Activated naive CD8-positive, alpha-beta T cell treated with anti-CD3 and anti-CD28 coated beads, Interleukin-2, amount 50 U/mL, for 16 hours (primary cell): ENCODE data around the gene HCFC2.
"Not testable (repeated sequence)": the region's sequence is repeated elsewhere in the genome, so short reads cannot be mapped to it uniquely, and the experiment has no call there.

Source experiments
- DNase-seq: peaks from one replicate; pipeline ENCODE4 v3.0.0-alpha.2; 2020; ENCODE audit warnings: low read depth, low spot score

Gene HCFC2

DNA sequence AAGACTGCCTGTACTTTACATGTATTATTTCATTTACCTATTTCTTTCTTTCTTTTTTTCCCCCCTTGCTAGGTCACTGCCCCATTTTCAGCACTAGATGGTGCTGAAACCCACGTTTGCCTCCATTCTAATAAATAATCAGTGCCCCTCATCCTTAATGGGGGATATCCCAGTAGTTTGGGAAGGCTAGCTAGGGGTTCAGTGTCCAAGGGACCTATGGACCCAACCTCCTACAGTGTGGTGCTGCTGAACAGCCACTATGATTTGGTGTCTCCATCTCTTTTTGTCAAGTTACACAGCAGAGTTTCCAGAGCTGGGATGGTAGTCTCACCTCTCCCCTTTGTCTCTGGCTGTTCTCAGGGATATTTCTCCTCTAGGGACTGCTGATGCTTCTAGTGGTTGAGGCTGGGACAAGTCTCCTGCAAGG, 6.5 kb upstream of the HCFC2 start:
- no peak for DNase-seq

DNA sequence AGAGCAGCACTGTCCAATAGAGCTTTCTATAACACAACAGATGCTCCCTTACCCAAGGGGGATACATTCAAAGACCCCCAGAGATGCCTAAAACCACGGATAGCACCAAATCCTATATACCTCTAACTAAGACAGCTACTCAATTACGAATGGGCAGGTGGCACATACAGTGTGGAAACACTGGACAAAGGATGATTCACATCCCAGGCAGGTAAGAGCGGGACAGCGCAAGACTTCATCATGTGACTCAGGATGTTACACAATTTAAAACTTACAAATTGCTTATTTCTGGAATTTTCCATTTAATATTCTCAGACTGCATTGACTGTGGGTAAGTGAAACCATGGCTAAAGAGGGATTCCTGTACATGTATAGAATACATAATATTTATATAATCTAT, 5.5 kb upstream of the HCFC2 start:
- DNase-seq: no peak

DNA sequence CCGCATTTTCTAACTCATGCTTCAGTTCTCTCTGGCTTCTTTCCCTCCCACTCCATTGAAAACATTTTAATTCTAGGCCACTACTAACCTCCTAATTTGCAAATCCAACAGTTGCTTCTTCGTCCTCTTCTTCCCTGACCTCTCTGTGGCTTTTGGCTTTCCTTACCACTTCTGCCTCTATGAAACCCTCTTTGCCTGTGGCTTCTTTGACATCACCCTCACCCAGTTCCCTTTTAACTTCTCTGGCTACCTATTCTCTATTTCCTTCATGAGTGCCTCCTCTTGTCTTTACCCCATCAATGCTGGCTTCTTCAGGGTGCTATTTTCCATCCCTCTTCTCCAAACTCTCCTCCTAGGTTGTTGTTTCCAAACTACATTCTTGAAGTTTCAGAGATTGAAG, 4.4 kb upstream of the HCFC2 start:
- DNase-seq: no peak

DNA sequence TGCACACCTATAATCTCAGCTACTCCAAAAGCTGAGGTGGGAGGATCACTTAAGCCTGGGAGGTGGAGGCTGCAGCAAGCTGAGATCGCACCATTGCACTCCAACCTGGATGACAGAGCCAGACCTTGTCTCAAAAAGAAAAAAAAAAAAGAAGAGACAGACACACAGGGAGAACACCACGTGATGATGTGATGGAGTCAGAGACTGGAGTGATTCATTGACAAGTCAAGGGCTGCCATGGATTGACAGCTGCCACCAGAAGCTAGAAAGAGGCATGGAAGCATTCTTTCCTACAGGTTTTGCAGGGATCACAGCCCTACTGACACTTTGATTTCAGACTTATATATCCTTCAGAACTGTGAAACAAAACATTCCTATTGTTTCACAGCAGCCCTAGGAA, 3.5 kb upstream of the HCFC2 start:
- DNase-seq: no peak

DNA sequence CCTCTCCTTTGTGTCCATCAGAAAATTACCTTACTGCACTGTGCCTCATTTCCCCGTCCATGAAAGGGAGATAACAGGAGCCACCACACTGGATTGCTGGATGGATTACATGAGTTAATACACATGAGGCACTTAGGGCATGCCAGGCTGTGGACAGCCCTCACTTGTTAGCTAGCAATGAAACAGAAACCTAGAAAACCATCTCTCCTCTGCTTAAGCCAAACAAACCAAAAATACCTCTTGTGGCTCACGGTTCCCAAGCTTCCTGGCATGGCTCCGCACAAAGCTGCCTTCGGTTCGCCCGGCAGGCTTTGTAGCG, 660 bp upstream of the HCFC2 start:
- no peak for DNase-seq

DNA sequence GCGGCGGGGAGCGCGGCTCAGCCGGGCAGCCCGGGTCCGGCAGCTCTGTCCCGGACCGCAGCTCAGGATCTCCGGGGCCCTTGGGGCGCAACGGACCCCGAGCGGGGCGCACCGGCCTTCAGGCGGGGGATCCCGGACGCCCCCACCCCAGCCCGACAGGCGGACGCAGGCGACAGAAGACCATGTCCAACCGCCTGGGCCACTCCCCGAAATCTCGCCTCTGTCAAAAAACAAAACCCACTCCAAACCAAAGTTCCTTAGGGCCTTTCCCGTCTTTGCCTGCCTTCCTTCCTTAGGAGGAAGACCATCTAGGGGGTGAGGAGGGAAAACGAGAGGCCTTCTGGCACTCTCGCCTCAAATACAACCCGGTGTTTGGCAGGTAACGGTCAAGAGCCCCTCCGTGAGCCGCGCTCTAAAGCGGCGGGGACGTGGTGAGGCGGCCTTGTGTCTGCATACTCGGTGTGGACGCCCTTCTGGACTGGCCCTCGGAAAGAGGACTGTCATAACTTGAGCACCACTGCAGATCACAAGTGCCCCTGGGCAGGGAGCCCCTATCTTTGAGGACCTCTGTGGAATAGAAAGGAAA, 604 bp downstream of the HCFC2 start:
- DNase-seq: no peak

DNA sequence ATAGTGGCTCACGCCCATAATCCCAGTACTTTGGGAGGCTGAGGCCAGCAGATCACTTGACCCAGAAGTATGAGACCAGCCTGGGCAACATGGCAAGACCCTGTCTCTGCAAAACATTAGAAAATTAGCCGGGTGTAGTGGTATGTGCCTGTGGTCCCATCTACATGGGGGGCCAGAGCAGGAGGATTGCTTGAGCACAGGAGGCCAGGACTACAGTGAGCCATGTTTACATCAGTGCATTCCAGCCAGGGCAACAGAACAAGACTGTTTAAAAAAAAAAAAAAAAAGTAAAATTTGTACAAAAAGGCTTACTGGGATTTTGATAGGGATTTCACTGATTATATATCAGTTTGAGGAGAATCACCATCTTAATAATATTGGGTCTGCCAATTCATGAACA, 7.8 kb downstream of the HCFC2 start:
- no peak for DNase-seq

DNA sequence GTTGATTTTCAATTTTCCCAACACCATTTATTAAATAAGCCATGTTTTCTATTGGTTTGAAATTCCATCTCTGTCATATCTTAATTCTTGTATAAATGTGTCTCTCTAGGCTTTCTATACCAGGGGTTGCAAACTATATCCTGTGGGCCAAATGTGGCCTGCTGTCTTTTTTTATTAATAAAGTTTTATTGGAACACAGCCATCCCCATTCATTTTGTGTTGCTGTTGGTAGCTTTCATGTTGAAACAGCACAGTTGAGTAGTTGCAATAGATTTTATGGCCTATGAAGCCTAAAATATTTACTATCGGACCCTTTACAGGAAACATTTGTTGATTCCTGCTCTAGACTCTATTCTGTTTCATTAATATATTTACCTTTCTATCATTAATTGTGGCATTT, 9.4 kb downstream of the HCFC2 start:
- DNase-seq: no peak

DNA sequence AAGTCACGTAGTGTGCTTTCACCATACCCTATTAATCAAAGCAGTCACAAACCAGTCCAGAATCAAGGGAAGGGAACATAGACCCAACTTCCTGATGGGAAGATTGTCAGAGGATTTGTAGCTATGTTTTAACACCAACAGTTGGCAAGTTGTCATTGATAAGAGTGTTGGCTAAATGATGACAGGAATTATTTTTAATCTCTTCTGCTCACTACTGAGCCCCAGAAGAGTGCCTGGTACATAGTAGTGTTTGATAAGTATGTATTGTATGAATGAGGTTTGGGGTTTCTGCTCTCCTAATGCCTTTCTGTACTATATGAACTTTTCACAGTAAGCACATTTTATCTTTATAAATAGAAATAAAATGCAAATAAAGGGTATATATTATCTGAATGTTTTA, 14.7 kb downstream of the HCFC2 start:
- no peak for DNase-seq

DNA sequence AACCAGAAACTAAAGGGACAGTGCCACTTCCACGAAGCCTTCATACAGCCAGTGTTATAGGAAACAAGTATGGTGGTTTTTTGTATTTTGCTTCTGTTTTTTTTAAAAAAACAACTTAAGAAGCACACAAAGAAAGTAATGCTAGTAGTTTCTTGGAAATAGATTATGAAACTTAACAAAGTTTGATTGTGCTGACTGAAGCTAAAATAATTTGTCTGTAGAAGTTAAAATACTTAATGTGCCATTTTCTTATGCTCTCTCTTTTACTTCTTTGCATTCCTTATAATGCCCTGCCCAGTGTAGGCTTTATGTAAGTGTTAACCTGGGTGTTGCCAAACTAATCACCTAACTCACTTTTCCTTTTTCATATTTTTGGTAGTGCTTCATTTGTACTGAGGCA, 16.4 kb downstream of the HCFC2 start:
- no peak for DNase-seq

DNA sequence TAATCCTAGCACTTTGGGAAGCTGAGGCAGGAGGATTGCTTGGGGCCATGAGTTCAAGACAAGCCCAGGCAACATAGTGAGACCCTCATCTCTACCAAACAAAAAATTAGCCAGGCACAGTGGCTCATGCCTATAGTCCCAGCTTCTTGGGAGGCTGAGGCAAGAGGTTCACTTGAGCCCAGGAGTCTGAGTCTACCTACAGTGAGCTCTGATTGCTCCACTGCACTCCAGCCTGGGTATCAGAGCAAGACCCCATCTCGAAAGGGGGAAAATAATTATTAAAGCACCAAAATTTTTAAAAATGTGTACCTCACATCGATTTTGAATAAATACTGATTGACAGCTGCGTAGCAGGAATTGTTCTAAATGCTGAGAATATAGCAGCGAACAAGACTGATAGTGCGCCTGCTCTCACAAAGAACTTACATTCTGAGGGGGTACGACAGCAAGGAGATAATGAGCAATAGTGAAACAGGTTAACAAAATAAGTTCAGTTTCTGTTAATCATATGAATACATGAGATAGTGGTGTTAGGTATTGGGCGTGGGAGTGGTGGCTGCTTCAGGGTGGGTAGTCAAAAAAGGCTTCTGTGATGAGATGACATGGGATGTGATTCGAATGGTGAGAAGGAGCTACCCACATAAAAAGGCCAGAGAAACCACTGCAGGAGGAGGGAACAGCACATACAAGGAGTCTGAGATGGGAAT, 19.6 kb downstream of the HCFC2 start:
- no peak for DNase-seq

DNA sequence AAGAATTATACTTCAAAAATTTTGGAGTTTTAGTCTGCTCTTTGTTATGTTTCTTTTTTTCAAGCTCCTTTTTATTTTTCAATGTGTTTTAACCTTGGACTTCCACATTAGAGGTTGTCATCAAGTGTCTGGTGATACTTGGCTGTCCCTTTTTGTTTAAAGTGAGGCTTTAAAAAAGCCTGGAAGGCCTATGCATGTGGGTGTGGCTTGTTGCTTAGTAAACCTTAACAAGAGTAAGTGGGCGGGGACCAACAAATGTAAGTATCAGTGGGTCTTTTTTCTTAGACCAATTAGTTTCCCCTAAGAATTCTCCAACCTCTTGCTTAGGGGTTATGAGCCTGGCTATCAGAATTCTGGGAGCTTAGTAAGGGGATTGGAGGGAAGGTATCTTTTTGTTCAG, 26.4 kb downstream of the HCFC2 start:
- DNase-seq: no peak

DNA sequence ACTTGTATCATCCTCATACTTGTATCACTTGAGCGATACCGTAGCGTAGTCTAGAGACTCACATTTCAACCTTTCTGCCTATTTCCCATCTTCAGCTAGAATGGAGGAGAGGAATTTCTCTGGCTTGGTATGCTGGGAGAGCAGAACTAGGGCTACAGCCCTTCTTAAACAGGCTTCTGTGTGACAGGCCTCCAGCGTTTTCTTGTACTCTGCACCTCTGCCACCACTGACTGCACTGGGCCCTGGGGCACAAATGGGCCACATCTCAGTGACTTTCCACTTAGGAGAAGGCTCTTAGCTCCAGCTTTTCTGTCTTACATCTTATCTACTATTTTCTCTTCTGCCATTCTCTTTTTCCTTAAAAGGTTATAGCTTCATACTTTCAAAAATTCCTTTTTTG, 26.8 kb downstream of the HCFC2 start:
- no peak for DNase-seq

DNA sequence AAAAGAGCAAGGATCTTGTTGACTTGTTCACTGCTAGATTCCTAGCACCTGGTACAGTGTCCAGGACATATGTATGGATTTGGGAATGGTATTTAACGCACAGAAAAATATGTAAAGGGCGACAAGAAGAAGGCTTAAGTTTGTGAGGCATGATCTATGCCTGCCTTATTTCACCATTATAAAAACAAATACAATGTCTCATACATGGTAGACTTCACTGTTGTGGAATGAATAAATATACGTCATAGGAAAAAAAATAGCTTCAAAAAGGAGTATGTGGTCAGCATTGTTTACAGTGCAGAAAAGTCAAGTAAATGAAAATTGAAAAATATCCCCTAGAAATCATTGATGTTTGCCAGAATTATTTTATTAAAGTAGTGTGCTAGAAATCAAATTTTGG, 30.0 kb downstream of the HCFC2 start:
- no peak for DNase-seq

DNA sequence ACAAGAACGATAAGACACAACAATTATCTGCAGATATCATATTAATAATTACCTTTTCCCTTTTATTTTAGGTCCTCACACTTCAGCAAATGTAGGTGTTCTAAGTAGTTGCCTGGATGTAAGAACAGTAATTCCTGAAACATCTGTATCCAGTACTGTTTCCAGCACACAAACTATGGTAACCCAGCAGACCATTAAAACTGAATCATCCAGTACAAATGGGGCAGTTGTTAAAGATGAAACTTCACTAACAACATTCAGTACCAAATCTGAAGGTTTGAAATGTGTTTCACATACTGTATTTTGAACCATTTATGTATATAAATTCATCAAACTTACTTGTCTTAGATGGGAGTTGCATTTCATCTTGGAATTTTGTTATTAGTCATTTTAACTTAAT, 31.0 kb downstream of the HCFC2 start:
- DNase-seq: no peak

DNA sequence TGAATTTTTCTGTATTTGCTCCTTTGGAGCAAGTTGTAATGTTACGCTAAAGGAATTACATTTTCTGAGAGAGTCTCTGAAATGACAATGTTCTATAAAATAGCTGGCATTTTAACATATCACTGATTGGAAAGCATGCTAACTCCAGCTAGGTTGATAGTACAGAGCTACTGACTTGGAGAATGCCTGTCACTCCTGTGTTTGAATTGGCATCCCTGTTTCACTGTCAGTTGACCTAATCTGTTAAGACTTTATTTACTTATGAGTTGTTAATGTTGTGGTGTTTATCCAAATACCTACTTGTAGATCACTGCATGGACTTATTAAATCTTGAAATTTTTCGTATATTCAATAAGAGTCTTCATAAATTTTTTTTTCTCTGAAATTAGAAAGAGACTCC, 33.6 kb downstream of the HCFC2 start:
- no peak for DNase-seq

DNA sequence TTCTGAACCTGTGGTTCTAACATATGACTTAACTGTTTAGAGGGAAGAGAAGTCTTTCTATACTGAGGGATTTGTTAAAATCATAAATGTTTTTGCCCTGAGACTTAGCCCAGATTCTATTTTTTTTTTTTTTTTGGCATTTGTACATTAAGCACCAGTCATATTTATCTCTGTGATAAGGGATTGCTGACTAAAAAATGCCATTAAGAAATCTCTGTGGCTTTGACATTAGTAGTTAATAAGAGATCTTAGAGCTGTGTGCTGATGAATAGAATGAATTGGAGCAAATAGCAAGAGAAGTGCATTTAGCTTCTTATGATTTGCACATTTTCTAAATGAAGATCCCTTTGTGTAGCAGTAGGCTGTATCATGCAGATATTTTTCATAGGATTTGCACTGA, 41.1 kb downstream of the HCFC2 start:
- DNase-seq: no peak

DNA sequence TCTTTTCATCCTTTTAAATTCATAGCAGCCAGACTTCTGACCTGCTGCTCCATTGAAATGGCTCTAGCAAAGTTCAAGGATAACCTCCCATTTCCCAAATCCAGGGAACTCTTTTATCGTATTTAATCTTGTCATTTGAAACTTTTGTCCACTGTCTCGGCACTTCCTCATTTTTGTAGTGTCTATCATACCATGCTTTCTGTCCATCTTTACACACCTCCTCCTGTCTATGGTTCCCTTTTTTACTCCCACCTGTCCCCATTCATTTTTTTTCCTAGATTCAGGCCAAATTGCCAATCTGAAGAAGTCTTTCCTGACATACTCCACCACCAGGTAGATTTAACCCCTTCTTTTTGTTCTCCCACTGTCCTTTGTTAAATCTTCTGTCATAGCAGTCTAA, 42.6 kb downstream of the HCFC2 start:
- no peak for DNase-seq

DNA sequence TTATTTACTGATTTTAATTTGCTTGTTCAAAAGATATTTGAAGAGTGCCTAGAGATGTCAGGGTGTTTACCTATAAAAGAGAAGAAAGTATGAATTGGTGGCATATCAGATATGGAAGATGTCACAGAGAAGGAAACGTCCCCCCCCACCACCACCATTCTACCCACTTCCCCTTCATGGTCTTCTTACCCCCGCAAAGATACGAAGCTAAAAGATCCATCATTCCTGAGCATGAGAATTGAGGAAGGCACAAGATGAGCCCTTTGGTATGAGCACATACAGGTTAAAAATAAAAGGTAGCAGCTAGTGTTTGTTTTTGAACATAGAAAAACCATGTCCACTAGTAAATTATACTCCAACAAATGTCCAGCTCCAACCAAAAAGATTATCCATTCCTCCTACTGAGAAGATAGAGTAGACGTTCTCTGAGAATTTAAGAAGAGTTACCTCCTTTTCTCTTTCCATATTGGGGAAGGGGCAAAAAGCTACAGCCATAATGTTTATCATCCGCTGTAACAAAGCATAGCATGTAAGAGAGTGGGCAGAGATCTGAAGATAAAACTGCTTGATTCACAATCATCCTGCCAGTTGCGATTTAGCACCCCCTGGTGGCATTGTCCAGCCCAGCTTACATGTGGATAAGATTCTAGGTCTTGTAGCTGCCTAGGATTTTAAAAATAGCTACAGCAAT, 44.6 kb downstream of the HCFC2 start:
- peak; percentile 73 for DNase-seq

DNA sequence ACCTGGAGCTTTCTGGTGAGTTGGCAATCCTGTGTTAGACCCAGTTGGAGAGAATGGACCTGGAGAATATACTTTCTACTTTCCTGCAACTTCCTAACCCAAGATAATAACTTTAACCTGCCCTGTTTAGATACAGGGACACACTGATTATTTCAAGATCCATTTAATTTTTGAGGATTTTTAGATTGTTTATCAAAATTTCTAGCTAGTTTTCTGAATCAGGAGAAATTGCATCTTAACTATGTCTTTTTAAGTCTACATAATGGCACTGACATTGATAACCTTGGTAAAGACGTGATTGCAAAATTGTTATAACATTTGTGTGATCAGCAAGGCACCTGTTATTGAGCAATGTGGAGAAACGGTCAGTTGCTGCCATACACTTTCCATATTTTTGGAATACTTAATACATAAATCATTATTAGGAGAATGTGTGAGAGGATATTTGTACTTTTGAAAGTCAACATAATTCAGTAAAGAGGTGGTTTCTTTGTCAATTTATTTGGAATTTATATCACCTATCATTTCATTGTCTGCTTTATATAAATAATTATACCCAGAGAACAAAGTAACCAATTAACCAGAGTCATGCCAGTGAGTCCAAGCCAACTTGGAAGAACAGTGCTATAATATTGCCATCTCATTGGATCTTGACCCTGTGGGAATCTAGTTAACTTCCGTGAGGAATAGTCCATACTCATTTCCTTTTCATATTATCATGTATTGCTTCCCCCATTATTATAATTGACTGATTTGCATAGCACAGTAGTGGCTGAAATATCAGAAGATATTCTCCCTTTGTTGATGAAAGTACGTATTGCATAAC, 45.3 kb downstream of the HCFC2 start:
- no peak for DNase-seq

DNA sequence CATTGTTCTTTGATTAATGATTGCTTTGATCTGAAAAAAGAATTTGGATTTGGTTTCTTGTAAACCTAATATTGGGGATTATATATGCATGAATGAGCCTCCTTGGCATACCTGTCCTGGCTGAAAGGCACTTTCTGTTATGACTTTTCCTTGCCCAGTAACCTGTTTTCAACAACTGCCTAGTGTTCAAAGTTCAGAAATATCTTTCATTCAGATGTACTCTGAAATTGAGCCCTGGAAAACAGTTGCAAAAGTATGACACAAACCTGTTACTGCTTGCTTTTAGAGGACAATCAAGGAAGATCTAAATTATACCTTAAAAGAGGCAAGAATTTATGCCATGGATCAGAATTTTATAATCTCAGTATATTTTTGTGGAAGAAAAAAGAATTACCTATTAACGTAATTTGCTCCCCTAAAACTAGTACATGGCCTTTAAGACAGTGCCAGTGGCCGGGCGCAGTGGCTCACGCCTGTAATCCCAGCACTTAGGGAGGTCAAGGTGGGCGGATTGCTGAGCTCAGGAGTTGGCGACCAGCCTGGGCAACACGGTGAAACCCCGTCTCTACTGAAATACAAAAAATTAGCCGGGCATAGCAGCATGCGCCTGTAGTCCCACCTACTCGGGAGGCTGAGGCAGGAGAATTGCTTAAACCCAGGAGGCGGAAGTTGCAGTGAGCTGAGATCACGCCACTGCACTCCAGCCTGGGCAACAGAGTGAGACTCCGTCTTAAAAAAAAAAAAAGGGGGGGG, 50.7 kb downstream of the HCFC2 start:
- DNase-seq: not testable (repeated sequence)

DNA sequence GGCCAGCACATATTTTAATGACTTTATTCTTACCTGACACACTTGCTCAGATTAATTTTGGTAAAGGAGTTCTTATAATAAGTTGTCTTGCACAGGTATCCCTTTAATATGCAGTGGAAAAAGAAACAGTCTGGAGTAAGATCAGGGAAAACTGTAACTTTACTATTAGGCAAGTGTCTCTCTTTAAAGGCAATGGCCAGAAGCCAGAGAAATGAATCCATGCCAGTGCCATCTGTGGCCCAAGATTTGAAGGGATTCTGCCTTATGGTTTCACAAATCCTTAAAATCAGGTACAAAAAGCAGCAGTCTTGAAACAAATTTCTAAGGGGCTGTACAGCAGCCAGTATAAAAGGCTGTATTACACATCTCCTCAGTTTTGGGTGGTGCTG, 51.2 kb downstream of the HCFC2 start:
- no peak for DNase-seq
